Measurements from ENCODE around the gene C18orf32. TPM values are rescaled to one million over a fixed set of nuclear protein-coding genes. Genes with fewer than 3 reads are reported as not detected.
"Not testable (repeated sequence)": the region's sequence is repeated elsewhere in the genome, so short reads cannot be mapped to it uniquely, and the experiment has no call there.

Gene C18orf32
- total RNA-seq, 1 donor from 2014 or later, result 65.2 TPM

DNA sequence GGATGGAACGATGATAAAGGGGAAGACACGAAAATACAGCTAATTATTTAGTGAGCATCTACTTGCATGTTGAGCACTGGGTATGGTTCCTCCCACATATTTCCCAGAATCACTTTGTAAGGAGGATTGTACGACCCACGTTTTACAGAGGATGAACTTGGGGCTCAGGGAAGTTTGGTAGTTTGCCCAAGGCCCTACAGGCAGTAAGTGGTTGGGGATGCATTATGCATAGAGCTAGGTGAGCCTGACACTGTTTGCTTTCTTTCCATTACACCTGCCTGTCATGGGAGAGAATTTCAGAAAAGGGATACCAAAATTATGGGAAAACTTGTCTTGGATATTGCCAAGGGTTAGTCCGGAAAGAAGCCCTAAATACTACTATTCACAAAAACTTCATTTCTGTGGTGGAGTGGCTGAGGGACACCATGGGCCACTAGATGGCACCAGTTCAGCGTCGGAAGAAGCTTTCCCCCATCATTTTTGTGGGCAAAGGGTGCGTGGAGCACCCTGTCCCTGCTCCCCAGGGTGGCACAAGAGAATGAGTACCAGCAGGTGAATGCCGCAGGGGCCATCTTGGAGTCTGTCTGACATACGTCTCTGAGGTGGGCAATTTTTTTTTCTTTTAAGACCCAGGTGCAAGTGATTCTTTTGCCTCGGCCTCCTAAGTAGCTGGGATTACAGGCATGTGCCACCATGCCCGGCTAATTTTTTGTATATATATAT lies 23.5 kb upstream of the C18orf32 start:
- DNase-seq (ENCODE audit: low spot score), result no peak
- intact Hi-C loops (cut with DNase I), result loop anchor here (1.0 to 10.0 kb wide), 2 partner anchors 254 to 349 kb away; no protein-coding TSS in a partner anchor

DNA sequence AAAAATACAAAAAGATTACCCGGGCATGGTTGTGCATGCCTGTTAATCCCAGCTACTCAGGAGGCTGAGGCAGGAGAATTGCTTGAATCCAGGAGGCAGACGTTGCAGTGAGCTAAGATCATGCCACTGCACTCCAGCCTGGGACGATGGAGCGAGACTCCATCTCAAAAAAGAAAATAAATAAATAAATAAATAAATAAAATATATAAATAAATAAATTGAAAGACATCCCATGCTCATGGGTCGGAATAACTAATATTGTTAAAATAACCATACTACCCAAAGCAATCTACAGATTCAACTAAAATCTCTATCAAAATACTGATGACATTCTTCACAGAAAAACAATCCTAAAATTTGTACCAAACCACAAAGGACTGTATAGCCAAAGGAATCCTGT lies 19.4 kb upstream of the C18orf32 start:
- intact Hi-C loops (cut with DNase I); DNase-seq (ENCODE audit: low spot score): not testable (repeated sequence)

GRCh38 chr18:49503931-49504330 lies 16.9 kb upstream of the C18orf32 start:
- intact Hi-C loops (cut with DNase I), result no loop called here

GRCh38 chr18:49500201-49500921 lies 13.3 kb upstream of the C18orf32 start:
- no peak for DNase-seq (ENCODE audit: low spot score)
- intact Hi-C loops (cut with DNase I), result no loop called here

More at GRCh38 chr18:49503931-49504330, 16.9 kb upstream of the C18orf32 start:
- DNase-seq (ENCODE audit: low spot score), result no peak

DNA sequence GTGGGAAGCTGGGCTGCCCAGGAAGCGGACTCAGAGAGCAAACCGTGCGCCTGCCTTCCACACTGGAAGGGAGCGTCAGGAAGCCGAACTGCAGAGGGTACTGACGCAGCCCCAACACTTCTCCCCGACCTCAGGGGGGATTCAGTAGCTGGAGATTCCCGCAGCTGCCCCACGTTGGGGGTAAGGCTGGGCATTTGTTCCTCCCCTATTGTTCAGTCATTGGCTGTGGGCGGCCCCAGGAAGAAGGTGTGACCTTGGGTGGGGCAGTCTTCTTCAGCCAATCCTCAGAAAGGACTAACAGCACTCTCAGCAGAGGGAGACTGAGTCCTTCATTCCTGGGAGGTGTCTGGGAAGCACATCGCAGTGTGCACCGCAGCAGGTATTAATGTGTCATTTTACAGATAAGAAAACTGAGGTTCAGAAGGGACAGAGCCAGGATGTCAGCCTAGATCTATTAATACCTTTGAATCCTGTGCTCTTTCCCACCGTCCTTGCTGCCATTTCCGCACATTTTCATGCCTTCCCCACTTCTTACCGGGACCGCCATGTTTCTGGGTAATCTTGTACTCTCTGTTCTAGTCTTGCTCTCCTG lies 12.1 kb upstream of the C18orf32 start:
- intact Hi-C loops (cut with DNase I), result loop anchor here (10.0 kb wide), 1 partner anchor 786 kb away; the partner anchor contains the start of genes CXXC1 and MBD1

GRCh38 chr18:49495480-49495879 lies 8.4 kb upstream of the C18orf32 start:
- intact Hi-C loops (cut with DNase I), result loop anchor here (10.0 kb wide), 1 partner anchor 789 kb away; the partner anchor contains the start of genes CXXC1 and MBD1
- DNase-seq (ENCODE audit: low spot score), result no peak

More for the DNA sequence above, 12.1 kb upstream of the C18orf32 start:
- no peak for DNase-seq (ENCODE audit: low spot score)

GRCh38 chr18:49495076-49495475 lies 8.0 kb upstream of the C18orf32 start:
- DNase-seq (ENCODE audit: low spot score), result no peak
- intact Hi-C loops (cut with DNase I), result loop anchor here (10.0 kb wide), 1 partner anchor 790 kb away; the partner anchor contains the start of genes CXXC1 and MBD1

GRCh38 chr18:49494660-49495059 lies 7.6 kb upstream of the C18orf32 start:
- intact Hi-C loops (cut with DNase I), result loop anchor here (10.0 kb wide), 1 partner anchor 790 kb away; the partner anchor contains the start of genes CXXC1 and MBD1

DNA sequence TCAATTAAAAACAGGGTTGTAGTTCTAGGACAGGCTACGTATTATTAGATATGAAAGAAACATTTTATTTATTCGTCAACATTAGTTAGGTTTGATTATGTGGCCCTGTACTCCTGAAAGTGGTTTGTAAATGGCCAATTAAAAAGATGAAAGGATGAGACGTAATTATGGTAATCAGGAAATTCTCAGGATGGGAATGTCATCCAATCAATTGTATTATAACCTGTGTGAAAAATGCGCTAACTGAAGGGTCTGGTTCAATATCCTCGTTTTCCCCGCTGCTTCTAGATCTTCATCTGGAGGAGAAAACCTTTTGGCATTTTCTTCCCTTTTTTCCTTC lies 5.6 kb upstream of the C18orf32 start:
- intact Hi-C loops (cut with DNase I), result loop anchor here (2.0 to 10.0 kb wide), 2 partner anchors 32 to 792 kb away; partner anchors contain the start of genes CXXC1, DYM and MBD1
- no peak for DNase-seq (ENCODE audit: low spot score)

More at GRCh38 chr18:49494660-49495059, 7.6 kb upstream of the C18orf32 start:
- no peak for DNase-seq (ENCODE audit: low spot score)

- intact Hi-C loops (cut with DNase I), result loop anchor here (2.0 to 10.0 kb wide), 2 partner anchors 31 to 793 kb away; partner anchors contain the start of genes CXXC1, DYM and MBD1
- DNase-seq (ENCODE audit: low spot score), result peak; percentile 93
Observed at GRCh38 chr18:49491857-49492693, 5.0 kb upstream of the C18orf32 start, which contains the start of gene RPL17. Gene RPL17 (minus strand): TSS chr18:49492465.

DNA sequence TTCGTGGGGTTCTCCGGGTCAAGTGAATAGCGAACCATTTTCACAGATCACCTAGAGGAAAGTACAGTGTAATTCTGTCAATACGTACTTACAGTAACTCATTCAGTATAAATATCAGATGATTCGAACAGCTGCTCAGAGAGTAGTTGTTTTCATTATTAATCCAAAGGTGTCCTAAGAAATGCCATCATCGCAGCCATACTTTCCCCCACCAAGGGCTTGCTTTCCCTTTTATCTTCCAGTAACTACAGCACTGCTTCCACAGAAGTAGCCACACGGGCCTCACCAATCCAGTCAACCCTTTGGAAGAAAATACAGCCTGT lies 4.5 kb upstream of the C18orf32 start:
- intact Hi-C loops (cut with DNase I), result loop anchor here (10.0 kb wide), 1 partner anchor 793 kb away; the partner anchor contains the start of genes CXXC1 and MBD1
- no peak for DNase-seq (ENCODE audit: low spot score)

DNA sequence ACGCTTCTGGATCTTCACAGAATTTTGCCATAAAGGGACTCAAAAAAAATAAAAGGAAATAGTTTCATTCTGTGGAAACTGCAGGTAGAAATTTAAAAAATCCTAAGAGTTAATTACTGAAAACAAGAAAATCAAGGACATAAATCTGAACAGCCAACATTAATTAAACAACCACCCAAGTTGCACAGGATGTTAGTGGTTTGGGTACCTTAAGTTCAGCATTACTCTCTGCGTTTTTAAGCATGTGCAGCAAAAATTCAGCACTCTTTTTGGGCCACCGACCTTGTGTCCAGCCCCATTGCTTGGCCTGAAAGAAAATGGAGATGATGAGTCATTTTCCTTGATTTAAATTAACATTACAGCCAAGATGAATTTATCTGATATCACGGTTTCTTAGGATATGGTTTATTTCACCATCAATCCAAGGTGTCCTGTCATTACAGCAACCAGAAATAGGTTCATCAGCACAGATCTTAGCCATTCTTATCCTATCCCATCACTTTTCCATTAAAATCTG lies 3.3 kb upstream of the C18orf32 start:
- intact Hi-C loops (cut with DNase I), result loop anchor here (10.0 kb wide), 1 partner anchor 794 kb away; the partner anchor contains the start of genes CXXC1 and MBD1
- DNase-seq (ENCODE audit: low spot score), result no peak

- intact Hi-C loops (cut with DNase I), result no loop called here
- DNase-seq (ENCODE audit: low spot score), result no peak
Observed at GRCh38 chr18:49487711-49488310, 777 bp upstream of the C18orf32 start.

DNA sequence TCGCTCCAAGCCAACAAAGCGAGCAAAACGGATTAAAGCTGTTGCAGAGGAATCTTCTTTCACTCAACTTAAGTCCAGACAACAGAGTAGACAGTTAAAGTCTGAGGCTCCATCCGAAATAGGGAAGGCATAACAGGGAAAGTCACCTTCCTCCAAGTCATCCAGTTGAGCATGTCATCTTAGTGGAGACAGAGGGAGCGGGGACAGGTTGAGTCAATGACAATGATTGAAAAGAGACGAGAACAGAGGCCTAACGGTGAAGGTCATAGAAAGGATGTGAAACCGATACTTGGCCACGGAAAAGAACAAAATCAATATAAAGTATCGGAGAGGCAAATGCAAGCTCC lies 455 bp downstream of the C18orf32 start:
- intact Hi-C loops (cut with DNase I), result no loop called here
- DNase-seq (ENCODE audit: low spot score), result no peak

DNA sequence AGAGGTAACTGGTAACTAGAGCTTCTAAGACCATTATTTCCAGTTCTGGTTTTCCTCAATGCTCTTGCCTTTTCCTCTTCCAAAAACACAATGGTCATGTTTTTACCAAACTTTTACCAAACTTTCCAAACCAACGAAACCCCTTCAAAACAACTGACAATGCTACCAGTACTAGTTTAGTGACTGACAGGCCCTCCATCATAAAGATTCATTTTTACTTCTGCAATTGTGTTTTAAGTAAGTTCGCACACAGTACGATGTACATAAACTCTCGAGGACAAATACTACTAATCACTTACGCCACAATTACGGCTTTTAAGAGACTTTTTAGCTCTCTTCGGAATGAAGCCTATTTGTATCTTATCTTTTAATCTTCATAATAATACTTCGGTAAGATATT lies 900 bp downstream of the C18orf32 start:
- intact Hi-C loops (cut with DNase I), result no loop called here
- no peak for DNase-seq (ENCODE audit: low spot score)

GRCh38 chr18:49483198-49483597 lies 3.8 kb downstream of the C18orf32 start:
- intact Hi-C loops (cut with DNase I), result no loop called here
- no peak for DNase-seq (ENCODE audit: low spot score)

GRCh38 chr18:49481907-49482306 lies 5.1 kb downstream of the C18orf32 start:
- no peak for DNase-seq (ENCODE audit: low spot score)

GRCh38 chr18:49481317-49481716 lies 5.7 kb downstream of the C18orf32 start:
- intact Hi-C loops (cut with DNase I), result no loop called here
- no peak for DNase-seq (ENCODE audit: low spot score)

More at GRCh38 chr18:49481907-49482306, 5.1 kb downstream of the C18orf32 start:
- intact Hi-C loops (cut with DNase I), result no loop called here
